Neutrophil (primary cell): ENCODE data around the gene ADCY5.

Experiments
- H3K27ac ChIP-seq: fragments of 200-600 bp; sonication (generic); 2 replicates; pipeline ENCODE4 v1.5.1; 2016; ENCODE audit warnings: mild to moderate bottlenecking, moderate library complexity
- H3K27me3 ChIP-seq: fragments of 200-600 bp; sonication (generic); 2 replicates; pipeline ENCODE4 v1.6.0; 2016; ENCODE audit warnings: mild to moderate bottlenecking
- H3K36me3 ChIP-seq: fragments of 200-600 bp; sonication (generic); 2 replicates; pipeline ENCODE4 v1.5.1; 2017
- H3K4me1 ChIP-seq, 2 experiments: fragments of 200-600 bp in 1 of 2; sonication (generic) in 1 of 2; 1 replicate in 1 of 2; 2 replicates in 1 of 2; pipeline versions ENCODE4 v1.5.1 to v1.6.1; 2013 to 2016; ENCODE audit warnings: low read depth in 1 of 2, low read length in 1 of 2, mild to moderate bottlenecking in 1 of 2, moderate library complexity in 1 of 2; ENCODE audit not compliant: control insufficient read depth in 1 of 2, insufficient read depth in 1 of 2
- H3K4me3 ChIP-seq, 2 experiments: fragments of 200-600 bp in 1 of 2; sonication (generic) in 1 of 2; 1 replicate in 1 of 2; 2 replicates in 1 of 2; pipeline ENCODE4 v1.5.1; 2013 to 2016; ENCODE audit warnings: low read depth in 1 of 2, low read length in 1 of 2, mild to moderate bottlenecking in 1 of 2, moderate library complexity in 1 of 2
- H3K9me3 ChIP-seq: fragments of 200-600 bp; sonication (generic); 2 replicates; pipeline ENCODE4 v1.5.1; 2016
- TF ChIP-seq, protein P1 (sequence below): fragments of 200-600 bp; sonication (generic); IDR thresholded peaks from 2 replicates; pipeline ENCODE4 v1.5.1; 2016; ENCODE audit warnings: antibody characterized with exemption

ADCY5 gene

DNA sequence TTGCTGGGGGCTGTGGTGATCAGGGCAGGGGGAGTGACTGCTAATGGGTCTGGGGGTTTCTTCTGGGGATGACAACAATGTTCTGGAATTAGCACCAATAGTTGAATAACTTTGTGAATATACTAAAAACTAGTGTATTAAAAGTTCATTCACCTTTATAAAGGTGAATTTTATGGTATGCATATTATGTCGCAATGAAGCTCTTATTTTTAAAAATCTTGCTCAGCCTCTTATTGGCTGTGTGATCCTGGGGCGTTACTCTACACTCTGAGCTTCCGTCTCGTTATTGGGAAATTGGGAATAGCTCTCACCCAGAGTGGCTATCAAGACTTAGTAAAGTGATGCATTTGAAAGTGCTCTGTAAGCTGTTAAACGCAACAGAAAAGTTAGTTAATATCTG, 141.8 kb downstream of the ADCY5 start:
- TF ChIP-seq, protein P1, sequence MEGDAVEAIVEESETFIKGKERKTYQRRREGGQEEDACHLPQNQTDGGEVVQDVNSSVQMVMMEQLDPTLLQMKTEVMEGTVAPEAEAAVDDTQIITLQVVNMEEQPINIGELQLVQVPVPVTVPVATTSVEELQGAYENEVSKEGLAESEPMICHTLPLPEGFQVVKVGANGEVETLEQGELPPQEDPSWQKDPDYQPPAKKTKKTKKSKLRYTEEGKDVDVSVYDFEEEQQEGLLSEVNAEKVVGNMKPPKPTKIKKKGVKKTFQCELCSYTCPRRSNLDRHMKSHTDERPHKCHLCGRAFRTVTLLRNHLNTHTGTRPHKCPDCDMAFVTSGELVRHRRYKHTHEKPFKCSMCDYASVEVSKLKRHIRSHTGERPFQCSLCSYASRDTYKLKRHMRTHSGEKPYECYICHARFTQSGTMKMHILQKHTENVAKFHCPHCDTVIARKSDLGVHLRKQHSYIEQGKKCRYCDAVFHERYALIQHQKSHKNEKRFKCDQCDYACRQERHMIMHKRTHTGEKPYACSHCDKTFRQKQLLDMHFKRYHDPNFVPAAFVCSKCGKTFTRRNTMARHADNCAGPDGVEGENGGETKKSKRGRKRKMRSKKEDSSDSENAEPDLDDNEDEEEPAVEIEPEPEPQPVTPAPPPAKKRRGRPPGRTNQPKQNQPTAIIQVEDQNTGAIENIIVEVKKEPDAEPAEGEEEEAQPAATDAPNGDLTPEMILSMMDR, result no peak
- no peak overlapping the region for H3K27ac ChIP-seq
- H3K27me3 ChIP-seq, result peaks cover 7% of the 10 kb centered on the region
- H3K4me3 ChIP-seq, result no peak overlapping the region
- H3K36me3 ChIP-seq, result no peaks in the 10 kb centered on the region
- H3K9me3 ChIP-seq, result no peaks in the 10 kb centered on the region
- no peaks in the 10 kb centered on the region for H3K4me1 ChIP-seq

DNA sequence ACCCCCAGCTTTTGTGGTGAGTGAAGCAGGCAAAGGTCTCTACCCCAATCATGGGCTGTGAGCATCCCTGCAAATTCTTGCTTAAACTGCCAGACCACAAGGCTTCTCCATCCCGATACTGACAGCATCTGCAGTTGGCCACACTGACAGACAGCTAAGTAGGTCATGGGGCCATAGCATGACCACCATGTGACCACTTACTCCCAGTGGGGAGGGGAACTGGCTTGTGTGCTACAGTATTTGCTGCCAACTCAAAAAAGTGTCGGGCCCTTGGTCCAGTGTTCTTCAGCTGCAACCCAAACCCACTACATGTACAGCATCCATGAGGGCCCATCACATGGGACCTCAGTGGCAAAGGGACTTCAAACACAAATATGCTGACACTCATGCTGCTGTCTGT, 143.7 kb downstream of the ADCY5 start:
- Histone ChIP-seq H3K27me3 (peaks cover 7% of the 10 kb centered on the region), H3K4me3 (no peak overlapping the region), H3K9me3 (no peaks in the 10 kb centered on the region), H3K27ac (no peak overlapping the region), H3K36me3 (no peaks in the 10 kb centered on the region), H3K4me1 (no peaks in the 10 kb centered on the region)
- TF ChIP-seq, protein P1, result no peak

DNA sequence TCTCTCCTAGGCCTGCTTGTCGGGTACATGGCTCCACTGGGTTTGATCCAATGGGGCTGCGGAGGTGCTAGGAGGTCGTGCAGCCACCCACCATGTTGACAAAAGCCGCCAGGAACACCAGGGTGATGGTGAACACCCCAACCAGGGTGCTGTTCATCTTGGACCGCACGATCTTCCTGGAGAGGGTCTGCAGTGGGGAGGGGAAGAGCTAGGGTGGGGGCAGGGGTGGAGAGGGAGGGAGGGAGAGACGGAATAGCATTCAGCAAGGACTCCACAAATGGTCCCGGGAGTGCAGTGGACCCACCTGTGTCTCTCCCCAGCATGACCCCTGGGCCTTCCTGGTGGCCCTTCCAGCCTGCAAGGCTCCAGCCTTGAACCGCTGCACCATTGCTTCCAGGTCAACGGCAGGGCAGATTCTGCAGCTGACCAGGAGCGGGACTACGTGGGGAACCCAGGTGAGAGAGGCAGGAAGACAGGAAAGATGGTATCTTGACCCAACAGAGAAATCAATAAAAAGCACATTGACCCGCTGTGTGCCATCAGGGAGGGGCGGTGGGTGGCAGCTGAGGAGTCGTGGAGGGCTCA, 144.8 kb downstream of the ADCY5 start:
- H3K27ac ChIP-seq, result no peak overlapping the region
- H3K36me3 ChIP-seq, result no peaks in the 10 kb centered on the region
- TF ChIP-seq, protein P1, result no peak
- H3K27me3 ChIP-seq, result peaks cover 7% of the 10 kb centered on the region
- no peaks in the 10 kb centered on the region for H3K4me1 ChIP-seq
- H3K9me3 ChIP-seq, result no peaks in the 10 kb centered on the region
- H3K4me3 ChIP-seq, result no peak overlapping the region

DNA sequence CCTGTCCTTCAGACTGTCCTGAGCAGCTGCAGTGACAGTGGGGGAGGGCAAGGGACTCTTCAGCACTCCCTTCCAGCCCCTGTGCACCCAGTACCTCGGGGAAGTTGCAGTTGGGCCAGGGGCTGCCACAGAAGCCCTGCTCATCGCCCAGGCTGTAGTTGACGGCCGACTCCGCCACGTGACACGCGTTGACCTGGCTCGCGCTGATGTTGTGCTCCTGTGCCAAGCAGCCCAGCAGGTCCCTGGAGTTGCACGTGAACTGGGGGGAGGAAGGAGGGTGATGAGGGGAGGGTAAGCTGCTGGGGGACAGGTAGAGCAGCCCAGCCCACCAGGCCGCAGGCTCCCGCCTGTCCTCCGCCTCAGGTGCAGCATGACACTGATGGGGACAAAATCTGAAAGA, 145.9 kb downstream of the ADCY5 start:
- Histone ChIP-seq H3K4me3 (no peak overlapping the region), H3K4me1 (no peaks in the 10 kb centered on the region), H3K36me3 (no peaks in the 10 kb centered on the region), H3K9me3 (no peaks in the 10 kb centered on the region), H3K27me3 (peaks cover 7% of the 10 kb centered on the region), H3K27ac (no peak overlapping the region)
- TF ChIP-seq, protein P1, result no peak

DNA sequence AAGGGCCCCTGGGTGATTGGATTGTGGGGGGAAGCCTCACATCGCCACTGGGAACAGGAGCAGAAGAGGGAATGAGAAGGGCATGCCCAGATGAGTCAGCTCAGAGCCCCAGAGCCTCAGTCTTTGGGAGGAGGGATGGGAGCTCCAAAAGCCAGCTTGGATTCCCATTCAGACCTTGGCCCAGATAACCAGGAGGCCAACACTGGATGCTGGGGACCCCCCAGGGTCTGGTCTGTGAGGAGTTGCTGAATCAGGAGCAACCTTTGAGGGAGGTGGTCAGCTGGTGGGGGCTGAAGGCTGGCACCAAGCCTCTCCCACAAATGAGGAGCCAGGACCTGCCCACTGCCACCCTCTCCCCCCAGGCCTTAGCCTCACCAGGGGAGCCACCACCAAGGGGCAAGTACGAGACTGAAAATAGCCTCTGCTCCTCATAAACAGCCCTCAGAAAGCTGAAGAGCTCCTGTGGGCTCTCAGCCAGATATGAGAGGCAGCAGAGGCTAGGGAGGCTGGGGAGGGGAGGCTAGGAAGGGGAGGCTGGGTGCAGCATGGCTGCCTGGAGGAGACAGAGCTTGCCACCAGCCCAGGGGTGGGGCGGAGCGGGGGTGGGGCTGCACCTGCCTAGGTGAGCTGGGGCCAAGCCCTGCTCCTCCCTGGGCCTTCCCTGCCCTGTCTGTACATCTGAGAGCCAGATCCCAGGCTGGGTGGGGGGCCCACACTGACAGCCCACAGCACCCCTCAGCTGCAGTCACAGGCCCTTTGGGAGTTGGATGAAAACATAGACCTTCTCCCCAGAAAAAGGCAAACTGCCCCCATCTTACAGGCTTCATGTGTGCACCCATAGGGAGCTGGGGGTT, 147.3 kb downstream of the ADCY5 start:
- Histone ChIP-seq H3K9me3 (no peaks in the 10 kb centered on the region), H3K4me1 (no peaks in the 10 kb centered on the region), H3K36me3 (no peaks in the 10 kb centered on the region), H3K27ac (no peak overlapping the region), H3K4me3 (no peak overlapping the region), H3K27me3 (peaks cover under 1% of the 10 kb centered on the region)
- TF ChIP-seq, protein P1, result no peak
